LNCaP clone FGC (cell line): ENCODE results near the gene RTKN.

Experiments used
- DNase-seq: peaks from one replicate; pipeline ENCODE4 v3.0.0-alpha.2; 2011; ENCODE audit warnings: low read depth
- H3K4me3 ChIP-seq: 2 replicates; pipeline ENCODE4 v1.5.1; 2011; ENCODE audit warnings: mild to moderate bottlenecking, low read depth, low read length, control low read depth
- TF ChIP-seq, protein P1 (sequence below): IDR thresholded peaks from 2 replicates; pipeline ENCODE4 v1.5.1; 2012; ENCODE audit warnings: mild to moderate bottlenecking; ENCODE audit not compliant: control insufficient read depth, insufficient read depth; ENCODE audit errors: extremely low read depth

The RTKN gene

DNA sequence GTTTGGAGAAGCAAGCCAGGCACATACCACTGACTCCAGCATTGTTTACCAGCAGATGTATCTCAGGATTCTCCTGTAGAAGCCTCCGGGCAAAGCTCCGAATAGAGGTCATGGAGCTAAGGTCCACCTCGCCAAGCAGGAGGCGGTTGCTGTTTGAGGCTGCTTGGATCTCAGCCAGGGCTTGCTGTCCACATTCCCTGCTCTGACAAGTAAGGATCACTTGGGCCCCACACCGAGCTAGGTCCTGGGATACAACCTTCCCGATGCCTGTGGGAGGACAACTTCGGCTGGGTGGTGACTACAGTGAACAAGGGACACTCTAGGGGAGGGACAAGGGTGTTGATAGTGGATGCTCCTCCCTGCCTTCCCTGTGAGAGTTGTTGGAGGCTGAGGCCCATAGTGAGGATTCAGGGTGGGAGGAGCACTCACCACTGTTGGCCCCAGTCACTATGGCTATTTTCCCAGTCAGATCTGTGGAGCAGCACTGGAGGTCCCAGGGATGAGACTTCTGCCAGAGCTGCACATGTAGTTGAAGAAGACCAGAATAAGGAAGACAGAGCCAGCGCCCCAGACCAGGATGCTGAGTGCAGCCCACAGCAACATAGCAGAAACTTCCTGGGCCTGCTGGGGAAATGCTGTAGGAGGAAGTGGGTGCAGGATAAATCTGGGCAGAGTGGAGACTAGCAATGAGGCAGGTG lies 28.6 kb downstream of the RTKN start:
- TF ChIP-seq, protein P1, sequence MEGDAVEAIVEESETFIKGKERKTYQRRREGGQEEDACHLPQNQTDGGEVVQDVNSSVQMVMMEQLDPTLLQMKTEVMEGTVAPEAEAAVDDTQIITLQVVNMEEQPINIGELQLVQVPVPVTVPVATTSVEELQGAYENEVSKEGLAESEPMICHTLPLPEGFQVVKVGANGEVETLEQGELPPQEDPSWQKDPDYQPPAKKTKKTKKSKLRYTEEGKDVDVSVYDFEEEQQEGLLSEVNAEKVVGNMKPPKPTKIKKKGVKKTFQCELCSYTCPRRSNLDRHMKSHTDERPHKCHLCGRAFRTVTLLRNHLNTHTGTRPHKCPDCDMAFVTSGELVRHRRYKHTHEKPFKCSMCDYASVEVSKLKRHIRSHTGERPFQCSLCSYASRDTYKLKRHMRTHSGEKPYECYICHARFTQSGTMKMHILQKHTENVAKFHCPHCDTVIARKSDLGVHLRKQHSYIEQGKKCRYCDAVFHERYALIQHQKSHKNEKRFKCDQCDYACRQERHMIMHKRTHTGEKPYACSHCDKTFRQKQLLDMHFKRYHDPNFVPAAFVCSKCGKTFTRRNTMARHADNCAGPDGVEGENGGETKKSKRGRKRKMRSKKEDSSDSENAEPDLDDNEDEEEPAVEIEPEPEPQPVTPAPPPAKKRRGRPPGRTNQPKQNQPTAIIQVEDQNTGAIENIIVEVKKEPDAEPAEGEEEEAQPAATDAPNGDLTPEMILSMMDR, result no peak
- DNase-seq, result no peak

DNA sequence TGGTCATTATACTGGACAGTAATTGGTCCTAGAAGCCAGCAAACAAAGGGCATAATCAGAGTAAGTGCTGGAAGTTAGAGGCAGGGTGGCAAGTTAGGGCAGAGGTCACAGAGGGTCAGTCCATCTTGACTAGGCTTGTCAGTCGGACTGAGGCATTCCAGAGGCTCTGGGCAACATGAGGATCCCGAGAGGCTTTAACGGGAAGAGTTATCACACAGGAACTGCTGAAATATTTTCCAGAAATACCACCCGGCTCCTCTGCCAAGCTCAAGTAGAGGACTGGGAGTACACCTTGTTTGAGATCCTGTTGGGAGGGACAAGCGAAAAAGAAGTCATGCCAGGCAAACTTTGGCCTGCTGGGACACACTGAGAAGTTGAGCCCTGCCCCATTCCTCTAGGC lies 34.1 kb downstream of the RTKN start:
- TF ChIP-seq, protein P1, result no peak
- no peak overlapping the region for H3K4me3 ChIP-seq
- no peak for DNase-seq

More for the DNA sequence above, 28.6 kb downstream of the RTKN start:
- no peak overlapping the region for H3K4me3 ChIP-seq

- H3K4me3 ChIP-seq, result no peak overlapping the region
- TF ChIP-seq, protein P1, result no peak
- no peak for DNase-seq
Observed at GRCh38 chr2:74406035-74406434, 35.7 kb downstream of the RTKN start.

- no peak for DNase-seq
- H3K4me3 ChIP-seq, result no peak overlapping the region
- TF ChIP-seq, protein P1, result no peak
Observed at GRCh38 chr2:74401891-74402290, 39.8 kb downstream of the RTKN start.

GRCh38 chr2:74399785-74400184 lies 42.0 kb downstream of the RTKN start:
- no peak overlapping the region for H3K4me3 ChIP-seq
- no peak for DNase-seq
- TF ChIP-seq, protein P1, result 0 out of 2 replicates have a peak, but pooled peaks have one; percentile 23

DNA sequence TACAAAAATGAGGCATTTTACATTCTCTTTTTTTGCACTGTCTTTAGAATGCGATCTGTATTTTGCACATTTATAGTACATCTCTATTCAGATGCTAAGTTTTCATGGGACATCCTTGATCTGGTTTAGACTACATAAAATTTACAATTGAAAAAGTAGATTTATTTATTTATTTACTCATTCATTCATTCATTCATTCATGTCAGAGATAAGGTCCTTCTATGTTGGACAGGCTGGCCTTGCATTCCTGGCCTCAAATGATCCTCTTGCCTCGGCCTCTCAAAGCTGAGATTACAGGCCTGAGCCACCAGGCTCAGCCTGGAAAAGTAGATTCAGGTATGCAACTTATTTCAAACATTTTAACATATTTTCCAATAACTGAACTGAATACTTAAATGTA lies 45.6 kb downstream of the RTKN start:
- TF ChIP-seq, protein P1, result no peak
- DNase-seq, result no peak
- H3K4me3 ChIP-seq, result no peak overlapping the region

DNA sequence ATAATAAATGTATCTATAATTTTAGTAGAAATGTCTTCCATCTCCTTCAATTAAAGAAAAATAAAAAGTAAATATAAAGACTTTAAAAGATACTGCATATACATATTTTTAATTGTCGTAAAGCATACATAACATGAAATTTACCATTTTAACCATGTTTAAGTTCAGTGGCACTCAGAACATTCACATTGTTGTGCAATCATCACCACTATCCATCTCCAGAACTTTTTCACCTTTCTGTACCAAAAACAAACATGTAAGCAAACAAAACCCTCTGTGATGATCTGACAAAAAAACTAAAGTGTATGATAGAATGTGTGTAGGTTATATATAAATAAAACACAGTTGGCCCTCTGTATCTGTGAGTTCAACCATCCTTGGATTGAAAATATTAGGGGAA lies 48.2 kb downstream of the RTKN start:
- TF ChIP-seq, protein P1, result no peak
- H3K4me3 ChIP-seq, result no peak overlapping the region
- no peak for DNase-seq
